HG02678 (cell line): Measurements from ENCODE around the gene DNHD1.
A peak's percentile ranks its signal among the peaks of the same experiment; 100 is the strongest.

Experiments used
- ATAC-seq: cut with Tn5 transposase; IDR thresholded peaks from one replicate; pipeline ENCODE4 v1.9.1; 2021; ENCODE audit warnings: mild to moderate bottlenecking, moderate library complexity; ENCODE audit not compliant: unreplicated experiment

Gene DNHD1

GRCh38 chr11:6497069-6497839, at the start of gene DNHD1:
Gene DNHD1, plus strand, starts transcription at chr11:6497280. Its CDS starts 936 bp downstream, at chr11:6498216.
- ATAC-seq, result no peak

GRCh38 chr11:6448574-6448973, 48.5 kb upstream of the DNHD1 start:
- no peak for ATAC-seq

GRCh38 chr11:6452219-6452618, 44.9 kb upstream of the DNHD1 start:
- no peak for ATAC-seq

- no peak for ATAC-seq
Observed at GRCh38 chr11:6453152-6453551, 43.9 kb upstream of the DNHD1 start.

- ATAC-seq, result no peak
Observed at GRCh38 chr11:6455070-6455469, 42.0 kb upstream of the DNHD1 start.

GRCh38 chr11:6456361-6457073, 40.6 kb upstream of the DNHD1 start:
- ATAC-seq, result no peak

GRCh38 chr11:6457581-6458320, 39.3 kb upstream of the DNHD1 start:
- ATAC-seq, result no peak

GRCh38 chr11:6458352-6459098, 38.6 kb upstream of the DNHD1 start:
- no peak for ATAC-seq

GRCh38 chr11:6459099-6459450, 38.0 kb upstream of the DNHD1 start:
- no peak for ATAC-seq

GRCh38 chr11:6468712-6469495, 28.2 kb upstream of the DNHD1 start:
- no peak for ATAC-seq

- no peak for ATAC-seq
Observed at GRCh38 chr11:6469599-6469998, 27.5 kb upstream of the DNHD1 start.

- no peak for ATAC-seq
Observed at GRCh38 chr11:6472934-6473333, 24.1 kb upstream of the DNHD1 start.

GRCh38 chr11:6473451-6474412, 23.3 kb upstream of the DNHD1 start, which contains the start of gene TRIM3:
Gene TRIM3, minus strand, starts transcription at chr11:6473941. Its CDS starts 8,246 bp downstream, at chr11:6465695.
- peak; percentile 85 for ATAC-seq

GRCh38 chr11:6474413-6474792, 22.7 kb upstream of the DNHD1 start:
- no peak for ATAC-seq

- ATAC-seq, result no peak
Observed at GRCh38 chr11:6474806-6475500, 22.1 kb upstream of the DNHD1 start.

- ATAC-seq, result no peak
Observed at GRCh38 chr11:6475936-6476335, 21.1 kb upstream of the DNHD1 start.

- ATAC-seq, result no peak
Observed at GRCh38 chr11:6476571-6476970, 20.5 kb upstream of the DNHD1 start.

GRCh38 chr11:6480299-6480914, 16.7 kb upstream of the DNHD1 start:
- ATAC-seq, result no peak
